Neural progenitor cell (in vitro differentiated cells): ENCODE measurements around the gene RASGRP2. TPM values are rescaled to one million over a fixed set of nuclear protein-coding genes. Genes with fewer than 3 reads are reported as not detected.
A peak's percentile ranks its signal among the peaks of the same experiment; 100 is the strongest.

ENCODE experiments used
- DNase-seq: peaks from one replicate; pipeline ENCODE4 v3.0.0-alpha.2; 2016; ENCODE audit warnings: low spot score
- H2AFZ ChIP-seq: fragments of 200-600 bp; sonication (generic); replicated peaks from 2 replicates; pipeline ENCODE4 v1.6.1; 2016; ENCODE audit warnings: antibody characterized with exemption
- H3F3A ChIP-seq: fragments of 200-600 bp; sonication (generic); 2 replicates; pipeline ENCODE4 v1.6.1; 2016; ENCODE audit warnings: antibody characterized with exemption, low read depth
- H3K27ac ChIP-seq: fragments of 200-600 bp; sonication (generic); 2 replicates; pipeline ENCODE4 v1.5.1; 2016; ENCODE audit warnings: mild to moderate bottlenecking
- H3K27me3 ChIP-seq: fragments of 200-600 bp; sonication (generic); 2 replicates; pipeline ENCODE4 v1.6.1; 2016; ENCODE audit warnings: mild to moderate bottlenecking, moderate library complexity
- H3K36me3 ChIP-seq: fragments of 200-600 bp; sonication (generic); 2 replicates; pipeline ENCODE4 v1.5.1; 2016
- H3K4me1 ChIP-seq: fragments of 200-600 bp; sonication (generic); 2 replicates; pipeline ENCODE4 v1.6.1; 2016; ENCODE audit warnings: mixed run types
- H3K4me2 ChIP-seq: fragments of 200-600 bp; sonication (generic); 2 replicates; pipeline ENCODE4 v1.6.1; 2016
- H3K4me3 ChIP-seq: fragments of 200-600 bp; sonication (generic); 2 replicates; pipeline ENCODE4 v1.5.1; 2016
- H3K79me2 ChIP-seq: fragments of 200-600 bp; sonication (generic); 2 replicates; pipeline ENCODE4 v1.6.1; 2016; ENCODE audit warnings: low read depth
- H3K9ac ChIP-seq: fragments of 200-600 bp; sonication (generic); 2 replicates; pipeline ENCODE4 v1.6.1; 2016
- H3K9me3 ChIP-seq: fragments of 200-600 bp; sonication (generic); 2 replicates; pipeline ENCODE4 v1.5.1; 2016; ENCODE audit warnings: low read depth
- H4K20me1 ChIP-seq: fragments of 200-600 bp; sonication (generic); 2 replicates; pipeline ENCODE4 v1.6.1; 2016; ENCODE audit warnings: low read depth
- H3K27ac Mint-ChIP-seq: 3 replicates; pipeline ENCODE4 v1.8.0; 2021; ENCODE audit warnings: mixed read lengths
- H3K27me3 Mint-ChIP-seq: 2 replicates; pipeline ENCODE4 v1.8.0; 2022; ENCODE audit warnings: low read depth, mild to moderate bottlenecking, inconsistent platforms, moderate library complexity, mixed read lengths; ENCODE audit not compliant: insufficient read depth
- H3K36me3 Mint-ChIP-seq: 3 replicates; pipeline ENCODE4 v1.8.0; 2021; ENCODE audit warnings: mixed read lengths
- H3K4me1 Mint-ChIP-seq: 3 replicates; pipeline ENCODE4 v1.8.0; 2021; ENCODE audit warnings: mixed read lengths
- H3K4me3 Mint-ChIP-seq: 3 replicates; pipeline ENCODE4 v1.8.0; 2021; ENCODE audit warnings: mild to moderate bottlenecking, moderate library complexity, mixed read lengths
- H3K9me3 Mint-ChIP-seq: 3 replicates; pipeline ENCODE4 v1.8.0; 2020; ENCODE audit warnings: mixed read lengths
- EZH2 ChIP-seq: fragments of 200-600 bp; sonication (generic); IDR thresholded peaks from 2 replicates; pipeline ENCODE4 v1.6.1; 2017; ENCODE audit warnings: antibody characterized with exemption, mild to moderate bottlenecking, moderate library complexity
- EZH2phosphoT487 ChIP-seq: fragments of 200-600 bp; sonication (generic); IDR thresholded peaks from 2 replicates; pipeline ENCODE4 v1.6.1; 2017; ENCODE audit warnings: antibody characterized with exemption
- total RNA-seq: library from RNA; depleted of rRNA; stranded (reverse); fragments of >200 nt; gene quantifications from 2 replicates; pipeline ENCODE4 v1.2.3, GENCODE V29; 2015; ENCODE audit warnings: low replicate concordance
- TF ChIP-seq, protein P1 (sequence below): fragments of 200-600 bp; sonication (generic); IDR thresholded peaks from 2 replicates; pipeline ENCODE4 v1.5.1; 2017; ENCODE audit warnings: antibody characterized with exemption, mild to moderate bottlenecking

The RASGRP2 gene
- total RNA-seq, 1 donor from 2014 or later, result 0.06 TPM

DNA sequence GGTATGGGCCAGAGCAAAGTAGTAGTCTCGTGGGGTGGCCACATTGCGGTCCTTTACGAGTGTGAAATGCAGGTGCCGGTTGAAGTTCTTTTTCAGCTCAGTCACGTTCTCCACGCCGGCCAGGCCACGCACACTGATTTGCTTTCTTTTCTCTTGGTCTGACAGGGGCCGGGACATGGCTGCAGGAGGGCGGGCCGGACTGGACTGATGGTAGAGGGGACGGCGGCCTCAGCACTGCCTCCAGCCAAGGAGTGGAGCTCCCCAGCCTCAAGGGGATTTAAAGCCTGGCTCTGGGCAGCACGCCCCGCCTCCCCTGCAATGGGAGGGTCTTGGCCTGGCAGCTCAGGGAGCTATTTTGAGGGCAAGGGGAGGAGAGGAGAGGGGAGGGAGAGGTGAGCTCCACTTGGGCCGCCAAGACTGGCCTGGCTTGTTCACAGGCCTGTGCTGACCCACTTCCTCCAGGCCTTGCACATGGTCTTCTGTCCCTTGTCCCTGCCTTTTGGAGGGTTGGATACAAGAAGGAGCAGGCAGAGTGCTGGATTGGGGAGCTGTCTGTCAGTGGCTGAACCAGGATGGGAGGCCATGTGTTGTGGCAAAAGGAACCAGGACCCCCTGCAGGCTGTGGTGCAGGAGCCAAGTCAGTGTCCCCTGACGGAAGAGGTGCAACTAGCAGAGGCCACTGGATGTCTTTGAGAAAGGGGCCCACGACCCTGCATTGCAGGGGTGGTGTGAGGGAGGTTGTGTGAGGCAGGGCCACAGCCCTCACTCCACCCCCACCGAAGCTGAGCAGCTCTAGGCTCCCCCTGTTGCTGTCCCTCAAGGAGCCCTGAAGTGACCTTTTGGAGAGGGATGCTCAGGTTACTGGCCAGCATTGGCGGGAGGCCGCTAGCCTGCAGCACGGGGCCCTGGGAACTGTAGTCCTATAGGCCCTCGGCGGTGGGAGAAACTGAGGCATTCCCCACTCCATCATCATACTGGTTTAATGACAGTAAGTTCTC is 16.1 kb upstream of the RASGRP2 start, which contains the start of gene PYGM:
Gene PYGM (minus strand): TSS at position 253 of the 998 bp plus-strand sequence. CDS start 76 bp downstream, at position 177.
- Histone ChIP-seq H3K9ac (no peak within 1 kb of the TSS), H3K9me3 (no peaks in the 10 kb centered on the region), H3K4me2 (peak within 1 kb of the TSS; percentile 64), H3K27me3 (no peaks in the 10 kb centered on the region), H3K4me1 (peaks cover 47% of the 10 kb centered on the region), H4K20me1 (peaks cover 51% of the 10 kb centered on the region), H2AFZ (no peak within 1 kb of the TSS), H3K36me3 (no peaks in the 10 kb centered on the region), H3K27ac (no peak within 1 kb of the TSS), H3K79me2 (peaks cover 6% of the 10 kb centered on the region), H3K4me3 (no peak within 1 kb of the TSS), H3F3A (peaks cover 57% of the 10 kb centered on the region)
- Mint-ChIP-seq H3K4me1 (peaks cover 63% of the 10 kb centered on the region), H3K36me3 (peaks cover 13% of the 10 kb centered on the region), H3K9me3 (no peaks in the 10 kb centered on the region), H3K27ac (peak within 1 kb of the TSS; percentile 88), H3K4me3 (peak within 1 kb of the TSS; percentile 77), H3K27me3 (peaks cover 27% of the 10 kb centered on the region)
- peak; percentile 90 for DNase-seq
- TF ChIP-seq EZH2phosphoT487 (no peak), EZH2 (no peak)
- TF ChIP-seq, protein P1, sequence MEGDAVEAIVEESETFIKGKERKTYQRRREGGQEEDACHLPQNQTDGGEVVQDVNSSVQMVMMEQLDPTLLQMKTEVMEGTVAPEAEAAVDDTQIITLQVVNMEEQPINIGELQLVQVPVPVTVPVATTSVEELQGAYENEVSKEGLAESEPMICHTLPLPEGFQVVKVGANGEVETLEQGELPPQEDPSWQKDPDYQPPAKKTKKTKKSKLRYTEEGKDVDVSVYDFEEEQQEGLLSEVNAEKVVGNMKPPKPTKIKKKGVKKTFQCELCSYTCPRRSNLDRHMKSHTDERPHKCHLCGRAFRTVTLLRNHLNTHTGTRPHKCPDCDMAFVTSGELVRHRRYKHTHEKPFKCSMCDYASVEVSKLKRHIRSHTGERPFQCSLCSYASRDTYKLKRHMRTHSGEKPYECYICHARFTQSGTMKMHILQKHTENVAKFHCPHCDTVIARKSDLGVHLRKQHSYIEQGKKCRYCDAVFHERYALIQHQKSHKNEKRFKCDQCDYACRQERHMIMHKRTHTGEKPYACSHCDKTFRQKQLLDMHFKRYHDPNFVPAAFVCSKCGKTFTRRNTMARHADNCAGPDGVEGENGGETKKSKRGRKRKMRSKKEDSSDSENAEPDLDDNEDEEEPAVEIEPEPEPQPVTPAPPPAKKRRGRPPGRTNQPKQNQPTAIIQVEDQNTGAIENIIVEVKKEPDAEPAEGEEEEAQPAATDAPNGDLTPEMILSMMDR, result no peak

DNA sequence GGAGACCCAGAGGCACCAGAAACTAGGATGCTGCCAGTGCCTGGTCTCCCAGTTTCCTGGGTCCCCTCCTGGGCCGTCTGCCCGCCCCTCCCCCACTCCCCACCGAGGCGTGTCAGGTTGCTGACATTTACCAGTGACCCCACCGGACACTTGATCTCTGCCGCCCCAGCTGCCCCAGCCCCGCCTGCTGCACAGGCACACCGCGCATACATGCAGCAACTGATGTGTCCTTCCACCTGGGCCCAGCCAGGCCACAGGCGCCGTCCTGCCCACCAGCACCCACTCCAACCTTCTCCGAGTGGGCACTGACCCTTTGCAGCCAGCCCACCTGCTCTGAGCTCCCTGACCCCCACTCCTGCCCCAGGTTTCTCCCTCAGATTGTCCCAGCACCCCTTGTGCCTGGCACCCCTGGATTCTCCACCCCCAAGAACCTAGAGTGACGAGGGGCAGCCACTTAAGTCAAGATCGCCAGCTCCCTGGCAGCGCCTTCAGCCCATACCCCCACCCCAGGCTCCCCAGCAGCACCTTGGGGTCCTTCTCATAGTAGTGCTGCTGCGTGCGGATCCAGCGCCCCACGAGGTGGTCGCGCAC is 15.3 kb upstream of the RASGRP2 start:
- no peak overlapping the region for H3K4me3 ChIP-seq
- H3F3A ChIP-seq, result peaks cover 49% of the 10 kb centered on the region
- peaks cover 39% of the 10 kb centered on the region for H3K4me1 ChIP-seq
- H3K27me3 Mint-ChIP-seq, result peaks cover 26% of the 10 kb centered on the region
- H3K4me3 Mint-ChIP-seq, result peak overlapping the region; percentile 77
- peaks cover 8% of the 10 kb centered on the region for H3K36me3 Mint-ChIP-seq
- H3K4me2 ChIP-seq, result peak overlapping the region; percentile 64
- H3K27ac ChIP-seq, result no peak overlapping the region
- DNase-seq, result no peak
- H3K36me3 ChIP-seq, result no peaks in the 10 kb centered on the region
- H4K20me1 ChIP-seq, result peaks cover 43% of the 10 kb centered on the region
- no peaks in the 10 kb centered on the region for H3K9me3 ChIP-seq
- H3K4me1 Mint-ChIP-seq, result peaks cover 55% of the 10 kb centered on the region
- H3K79me2 ChIP-seq, result no peaks in the 10 kb centered on the region
- no peaks in the 10 kb centered on the region for H3K27me3 ChIP-seq
- no peak overlapping the region for H2AFZ ChIP-seq
- no peak overlapping the region for H3K9ac ChIP-seq
- H3K27ac Mint-ChIP-seq, result peak overlapping the region; percentile 88
- H3K9me3 Mint-ChIP-seq, result no peaks in the 10 kb centered on the region
- TF ChIP-seq, protein P1, result no peak
- TF ChIP-seq EZH2 (no peak), EZH2phosphoT487 (no peak)

DNA sequence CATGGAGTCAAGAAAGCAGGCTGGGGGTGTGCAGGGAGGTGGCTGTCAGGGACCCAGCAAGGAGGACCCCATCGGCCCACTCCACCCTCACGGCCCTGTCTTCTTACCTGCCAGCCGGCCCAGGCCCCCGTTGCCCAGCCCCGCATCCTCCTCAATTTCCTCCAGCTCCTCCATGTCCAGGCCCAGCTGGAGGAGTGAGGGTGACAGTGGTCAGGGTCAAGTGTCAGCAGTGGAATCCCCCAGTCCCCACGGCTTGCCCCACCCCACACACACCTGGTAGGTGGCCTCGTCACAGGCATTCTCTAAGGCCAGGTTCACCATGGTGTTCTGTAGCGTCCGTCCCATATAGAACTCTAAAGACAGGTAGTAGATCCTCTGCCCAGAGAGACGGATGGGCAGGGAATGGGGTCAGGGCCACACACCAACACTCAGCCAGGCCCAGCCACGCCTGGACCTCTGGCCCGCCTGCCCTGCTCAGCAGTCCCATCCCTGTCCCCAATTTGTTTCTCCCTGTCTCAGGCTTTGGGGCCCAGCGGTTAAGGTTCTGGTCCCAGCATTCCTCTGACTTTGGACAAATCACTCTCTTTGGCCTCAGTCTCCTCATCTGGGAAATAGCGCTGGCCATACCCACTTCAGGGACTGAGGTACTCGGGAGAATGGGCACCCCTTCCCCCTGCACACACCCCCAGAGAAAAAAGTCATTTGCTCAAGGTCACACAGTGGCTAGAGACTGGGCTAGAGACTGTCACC is 14.6 kb upstream of the RASGRP2 start:
- Histone ChIP-seq H3K79me2 (no peaks in the 10 kb centered on the region), H3K4me2 (no peak overlapping the region), H3K4me1 (peaks cover 32% of the 10 kb centered on the region), H3K4me3 (no peak overlapping the region), H3K27ac (no peak overlapping the region), H3K36me3 (no peaks in the 10 kb centered on the region), H3K9ac (no peak overlapping the region), H4K20me1 (peaks cover 36% of the 10 kb centered on the region), H2AFZ (no peak overlapping the region), H3K27me3 (no peaks in the 10 kb centered on the region), H3K9me3 (no peaks in the 10 kb centered on the region), H3F3A (peaks cover 42% of the 10 kb centered on the region)
- H3K9me3 Mint-ChIP-seq, result no peaks in the 10 kb centered on the region
- H3K4me3 Mint-ChIP-seq, result peak overlapping the region; percentile 77
- no peak for DNase-seq
- H3K36me3 Mint-ChIP-seq, result peaks cover 8% of the 10 kb centered on the region
- H3K27ac Mint-ChIP-seq, result no peak overlapping the region
- H3K4me1 Mint-ChIP-seq, result peaks cover 48% of the 10 kb centered on the region
- TF ChIP-seq EZH2phosphoT487, result no peak
- TF ChIP-seq, protein P1, result no peak
- no peak for TF ChIP-seq EZH2
- peaks cover 26% of the 10 kb centered on the region for H3K27me3 Mint-ChIP-seq
